Amniotic epithelial cell (primary cell): Measurements from ENCODE around the gene MAPRE2.

Source experiments
- DNase-seq: peaks from one replicate; pipeline ENCODE4 v3.0.0-alpha.2; 2010; ENCODE audit warnings: low read depth

MAPRE2 gene

GRCh38 chr18:35182151-35182550 lies 140.9 kb downstream of the MAPRE2 start:
- no peak for DNase-seq

GRCh38 chr18:35183886-35184285 lies 142.7 kb downstream of the MAPRE2 start:
- DNase-seq = no peak

- no peak for DNase-seq
These were observed 144.6 kb downstream of the MAPRE2 start for GRCh38 chr18:35185771-35186170.

GRCh38 chr18:35186291-35187034 lies 145.2 kb downstream of the MAPRE2 start:
- DNase-seq = no peak

GRCh38 chr18:35189510-35189909 lies 148.3 kb downstream of the MAPRE2 start:
- no peak for DNase-seq

DNA sequence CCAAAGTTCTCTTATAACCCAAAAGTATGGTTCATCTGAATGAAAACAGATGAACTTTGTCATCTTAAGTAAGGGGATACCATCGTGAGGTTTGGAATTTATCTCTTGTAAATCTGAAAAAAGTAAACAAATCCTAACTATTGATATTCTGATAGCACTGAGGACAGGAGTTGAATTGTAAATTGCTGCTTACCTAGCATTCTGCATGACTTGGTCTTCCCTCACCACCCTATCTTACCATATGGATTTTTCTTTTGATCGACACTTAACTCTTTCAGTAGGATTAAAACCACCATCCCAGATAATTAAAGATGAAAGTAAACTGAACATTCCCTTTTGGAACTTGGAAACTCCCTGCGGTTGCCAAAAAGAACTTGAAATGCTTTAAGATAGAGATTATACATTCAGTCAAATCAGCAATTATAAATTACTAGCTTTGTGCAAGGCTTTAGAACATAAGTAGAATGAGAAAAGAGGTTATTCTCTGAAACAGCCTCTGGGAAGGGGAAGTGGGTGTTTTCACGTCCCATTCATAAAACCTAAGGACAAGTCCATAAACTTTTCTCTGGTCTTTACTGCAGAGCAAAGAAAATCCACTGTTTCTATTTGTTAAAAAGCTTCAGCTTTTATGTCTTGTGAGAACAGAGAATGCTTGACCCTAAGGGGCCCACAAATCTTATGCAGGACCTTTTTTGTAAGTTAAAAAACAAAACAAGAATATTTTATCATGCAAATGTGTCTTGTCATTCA lies 149.9 kb downstream of the MAPRE2 start:
- no peak for DNase-seq

DNA sequence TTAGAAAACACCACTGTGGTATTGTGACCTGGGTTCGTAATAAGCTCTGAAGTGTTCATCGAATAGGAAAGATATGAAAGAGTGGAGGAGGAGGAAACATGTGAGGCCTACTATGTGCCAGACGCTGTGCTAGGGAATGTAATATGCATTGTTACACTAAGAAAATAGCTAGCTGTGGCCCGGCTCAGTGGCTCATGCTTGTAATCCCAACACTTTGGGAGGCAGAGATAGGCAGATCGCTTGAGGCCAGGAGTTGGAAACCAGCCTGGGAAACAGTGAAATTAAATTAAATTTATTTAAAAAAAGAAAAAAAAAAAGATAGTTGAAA lies 150.4 kb downstream of the MAPRE2 start:
- no peak for DNase-seq

DNA sequence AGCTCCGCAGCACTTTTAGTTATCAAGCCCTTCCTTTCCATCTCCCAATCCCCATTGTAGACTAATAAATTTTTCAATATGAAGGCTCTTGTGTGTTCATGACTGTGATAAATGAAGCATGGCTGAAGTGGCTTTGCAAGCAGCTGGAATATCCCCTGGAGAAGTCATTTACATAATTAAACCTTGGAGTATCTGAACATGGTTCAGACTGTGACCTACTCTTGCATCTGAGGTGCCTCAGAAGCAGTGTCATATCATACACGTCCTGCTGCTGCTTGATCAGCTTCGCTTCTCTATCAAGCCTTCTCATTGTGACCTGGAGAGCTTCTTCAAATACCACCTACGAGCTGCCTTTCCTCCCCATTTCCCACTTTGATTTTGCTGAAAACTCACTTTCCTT lies 151.2 kb downstream of the MAPRE2 start:
- no peak for DNase-seq
